HG02840 (cell line): Measurements from ENCODE around the gene CXCL10.
"Not testable (repeated sequence)": the region's sequence is repeated elsewhere in the genome, so short reads cannot be mapped to it uniquely, and the experiment has no call there.

Source experiments
- ATAC-seq: cut with Tn5 transposase; IDR thresholded peaks from one replicate; pipeline ENCODE4 v1.9.1; 2021; ENCODE audit warnings: mild to moderate bottlenecking, moderate library complexity, moderate number of reproducible peaks; ENCODE audit not compliant: unreplicated experiment, low FRiP score

Gene CXCL10

GRCh38 chr4:76023389-76023788 is at the start of gene CXCL10:
Gene CXCL10, minus strand, starts transcription at chr4:76023497. Its CDS starts 66 bp downstream, at chr4:76023431.
- ATAC-seq, result no peak

GRCh38 chr4:76072760-76073159 is 49.5 kb upstream of the CXCL10 start:
- ATAC-seq, result no peak

GRCh38 chr4:76067652-76068286 is 44.5 kb upstream of the CXCL10 start:
- peak; percentile 63 for ATAC-seq

GRCh38 chr4:76066546-76066945 is 43.2 kb upstream of the CXCL10 start:
- no peak for ATAC-seq

GRCh38 chr4:76061982-76062381 is 38.7 kb upstream of the CXCL10 start:
- no peak for ATAC-seq

- no peak for ATAC-seq
These were observed 38.1 kb upstream of the CXCL10 start for GRCh38 chr4:76061421-76061820.

- no peak for ATAC-seq
These were observed 37.2 kb upstream of the CXCL10 start for GRCh38 chr4:76060506-76060905.

- no peak for ATAC-seq
These were observed 36.5 kb upstream of the CXCL10 start for GRCh38 chr4:76059750-76060149.

GRCh38 chr4:76058888-76059426 is 35.7 kb upstream of the CXCL10 start:
- no peak for ATAC-seq

- ATAC-seq, result peak; percentile 51
These were observed 35.0 kb upstream of the CXCL10 start for GRCh38 chr4:76058302-76058701.

GRCh38 chr4:76055421-76055820 is 32.1 kb upstream of the CXCL10 start:
- ATAC-seq, result no peak

- peak; percentile 96 for ATAC-seq
These were observed 31.7 kb upstream of the CXCL10 start for GRCh38 chr4:76055016-76055415.

GRCh38 chr4:76053730-76054129 is 30.4 kb upstream of the CXCL10 start:
- no peak for ATAC-seq

- ATAC-seq, result not testable (repeated sequence)
These were observed 27.3 kb upstream of the CXCL10 start for GRCh38 chr4:76050560-76051050.

GRCh38 chr4:76049860-76050416 is 26.6 kb upstream of the CXCL10 start:
- ATAC-seq, result not testable (repeated sequence)

- not testable (repeated sequence) for ATAC-seq
These were observed 21.4 kb upstream of the CXCL10 start for GRCh38 chr4:76044686-76045085.

- ATAC-seq, result not testable (repeated sequence)
These were observed 20.0 kb upstream of the CXCL10 start for GRCh38 chr4:76043306-76043705.

- not testable (repeated sequence) for ATAC-seq
These were observed 19.1 kb upstream of the CXCL10 start for GRCh38 chr4:76042241-76042998.

- no peak for ATAC-seq
These were observed 13.6 kb upstream of the CXCL10 start for GRCh38 chr4:76036855-76037254.

GRCh38 chr4:76035799-76036380 is 12.6 kb upstream of the CXCL10 start, which contains the start of gene CXCL11:
Gene CXCL11, minus strand, starts transcription at chr4:76036070. Its CDS starts 83 bp downstream, at chr4:76035987.
- ATAC-seq, result no peak

- no peak for ATAC-seq
These were observed 11.8 kb upstream of the CXCL10 start for GRCh38 chr4:76035141-76035540.
